ENCODE results near the gene CDH23.

DNA sequence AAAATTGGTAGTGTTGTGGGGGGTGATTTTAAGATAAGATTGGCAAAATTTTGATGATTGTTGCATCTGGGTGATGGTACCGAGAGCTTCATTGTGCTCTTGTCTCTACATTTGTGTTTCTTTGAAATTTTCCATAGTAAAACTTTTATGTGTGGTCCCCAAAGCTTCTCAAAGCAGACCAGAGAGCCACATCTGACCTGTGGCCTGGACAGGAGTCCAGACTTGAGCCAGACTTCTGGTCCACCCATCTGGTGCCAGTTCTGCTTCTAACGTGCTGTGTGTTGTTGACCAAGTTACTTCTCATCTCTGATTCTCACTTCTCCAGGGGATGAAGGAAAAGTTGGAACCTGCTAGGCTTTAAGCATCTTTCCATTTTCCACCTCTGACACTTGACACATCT, 202.8 kb downstream of the CDH23 start:
- TF ChIP-seq, protein P1, sequence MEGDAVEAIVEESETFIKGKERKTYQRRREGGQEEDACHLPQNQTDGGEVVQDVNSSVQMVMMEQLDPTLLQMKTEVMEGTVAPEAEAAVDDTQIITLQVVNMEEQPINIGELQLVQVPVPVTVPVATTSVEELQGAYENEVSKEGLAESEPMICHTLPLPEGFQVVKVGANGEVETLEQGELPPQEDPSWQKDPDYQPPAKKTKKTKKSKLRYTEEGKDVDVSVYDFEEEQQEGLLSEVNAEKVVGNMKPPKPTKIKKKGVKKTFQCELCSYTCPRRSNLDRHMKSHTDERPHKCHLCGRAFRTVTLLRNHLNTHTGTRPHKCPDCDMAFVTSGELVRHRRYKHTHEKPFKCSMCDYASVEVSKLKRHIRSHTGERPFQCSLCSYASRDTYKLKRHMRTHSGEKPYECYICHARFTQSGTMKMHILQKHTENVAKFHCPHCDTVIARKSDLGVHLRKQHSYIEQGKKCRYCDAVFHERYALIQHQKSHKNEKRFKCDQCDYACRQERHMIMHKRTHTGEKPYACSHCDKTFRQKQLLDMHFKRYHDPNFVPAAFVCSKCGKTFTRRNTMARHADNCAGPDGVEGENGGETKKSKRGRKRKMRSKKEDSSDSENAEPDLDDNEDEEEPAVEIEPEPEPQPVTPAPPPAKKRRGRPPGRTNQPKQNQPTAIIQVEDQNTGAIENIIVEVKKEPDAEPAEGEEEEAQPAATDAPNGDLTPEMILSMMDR (IDR thresholded peaks at IDR 0.05; ENCODE audit: poor library complexity, severe bottlenecking) = no peak
- TF ChIP-seq, protein P2, sequence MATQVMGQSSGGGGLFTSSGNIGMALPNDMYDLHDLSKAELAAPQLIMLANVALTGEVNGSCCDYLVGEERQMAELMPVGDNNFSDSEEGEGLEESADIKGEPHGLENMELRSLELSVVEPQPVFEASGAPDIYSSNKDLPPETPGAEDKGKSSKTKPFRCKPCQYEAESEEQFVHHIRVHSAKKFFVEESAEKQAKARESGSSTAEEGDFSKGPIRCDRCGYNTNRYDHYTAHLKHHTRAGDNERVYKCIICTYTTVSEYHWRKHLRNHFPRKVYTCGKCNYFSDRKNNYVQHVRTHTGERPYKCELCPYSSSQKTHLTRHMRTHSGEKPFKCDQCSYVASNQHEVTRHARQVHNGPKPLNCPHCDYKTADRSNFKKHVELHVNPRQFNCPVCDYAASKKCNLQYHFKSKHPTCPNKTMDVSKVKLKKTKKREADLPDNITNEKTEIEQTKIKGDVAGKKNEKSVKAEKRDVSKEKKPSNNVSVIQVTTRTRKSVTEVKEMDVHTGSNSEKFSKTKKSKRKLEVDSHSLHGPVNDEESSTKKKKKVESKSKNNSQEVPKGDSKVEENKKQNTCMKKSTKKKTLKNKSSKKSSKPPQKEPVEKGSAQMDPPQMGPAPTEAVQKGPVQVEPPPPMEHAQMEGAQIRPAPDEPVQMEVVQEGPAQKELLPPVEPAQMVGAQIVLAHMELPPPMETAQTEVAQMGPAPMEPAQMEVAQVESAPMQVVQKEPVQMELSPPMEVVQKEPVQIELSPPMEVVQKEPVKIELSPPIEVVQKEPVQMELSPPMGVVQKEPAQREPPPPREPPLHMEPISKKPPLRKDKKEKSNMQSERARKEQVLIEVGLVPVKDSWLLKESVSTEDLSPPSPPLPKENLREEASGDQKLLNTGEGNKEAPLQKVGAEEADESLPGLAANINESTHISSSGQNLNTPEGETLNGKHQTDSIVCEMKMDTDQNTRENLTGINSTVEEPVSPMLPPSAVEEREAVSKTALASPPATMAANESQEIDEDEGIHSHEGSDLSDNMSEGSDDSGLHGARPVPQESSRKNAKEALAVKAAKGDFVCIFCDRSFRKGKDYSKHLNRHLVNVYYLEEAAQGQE (IDR thresholded peaks at IDR 0.05; ENCODE audit: borderline replicate concordance) = no peak
- no peak for TF ChIP-seq POLR2AphosphoS5 (IDR thresholded peaks at IDR 0.05)
- TF ChIP-seq SMC3 (conservative IDR thresholded peaks at IDR 0.05; ENCODE audit: poor library complexity) = no peak
- no peak for TF ChIP-seq RAD21 (conservative IDR thresholded peaks at IDR 0.05)
- TF ChIP-seq EZH2 (IDR thresholded peaks at IDR 0.05; ENCODE audit: borderline replicate concordance, insufficient read depth, low read length, poor library complexity, severe bottlenecking) = no peak
- TF ChIP-seq EP300 (conservative IDR thresholded peaks at IDR 0.05; ENCODE audit: poor library complexity, severe bottlenecking) = no peak
- no peak for TF ChIP-seq TAF1 (IDR thresholded peaks at IDR 0.05; ENCODE audit: low read depth)
- TF ChIP-seq MXI1 (conservative IDR thresholded peaks at IDR 0.05; ENCODE audit: poor library complexity, severe bottlenecking) = no peak

Measured in neural cell (in vitro differentiated cells).